T-helper 2 cell treated with Interferon-gamma antibody and Interleukin-4, amounts not matched to agents 100 ng/mL and 5 ng/mL, for 36 hours (primary cell): Measurements from ENCODE around the gene CCDC88B. TPM values are rescaled to one million over a fixed set of nuclear protein-coding genes. Genes with fewer than 3 reads are reported as not detected.

Experiments
- intact Hi-C: fragments of 100-400 bp; cut with micrococcal nuclease; formaldehyde crosslinking; loops from one replicate; pipeline ENCODE4 v1.15.1; 2023
- total RNA-seq: library from RNA; stranded (reverse); gene quantifications from 2 replicates; pipeline ENCODE4 v1.2.3, GENCODE V29; 2022

The CCDC88B gene
- total RNA-seq, 1 donor from 2014 or later = 132 TPM

GRCh38 chr11:64341851-64342791, 2.1 kb downstream of the CCDC88B start:
- intact Hi-C loops = loop anchor here (1.0 kb wide), 3 partner anchors 17 to 37 kb away; partner anchors contain the start of genes ESRRA, RPS6KA4 and TRMT112

- intact Hi-C loops = loop anchor here (1.0 kb wide), 3 partner anchors 16 to 38 kb away; partner anchors contain the start of genes ESRRA, RPS6KA4 and TRMT112
These were observed 3.1 kb downstream of the CCDC88B start for GRCh38 chr11:64342869-64343745.

DNA sequence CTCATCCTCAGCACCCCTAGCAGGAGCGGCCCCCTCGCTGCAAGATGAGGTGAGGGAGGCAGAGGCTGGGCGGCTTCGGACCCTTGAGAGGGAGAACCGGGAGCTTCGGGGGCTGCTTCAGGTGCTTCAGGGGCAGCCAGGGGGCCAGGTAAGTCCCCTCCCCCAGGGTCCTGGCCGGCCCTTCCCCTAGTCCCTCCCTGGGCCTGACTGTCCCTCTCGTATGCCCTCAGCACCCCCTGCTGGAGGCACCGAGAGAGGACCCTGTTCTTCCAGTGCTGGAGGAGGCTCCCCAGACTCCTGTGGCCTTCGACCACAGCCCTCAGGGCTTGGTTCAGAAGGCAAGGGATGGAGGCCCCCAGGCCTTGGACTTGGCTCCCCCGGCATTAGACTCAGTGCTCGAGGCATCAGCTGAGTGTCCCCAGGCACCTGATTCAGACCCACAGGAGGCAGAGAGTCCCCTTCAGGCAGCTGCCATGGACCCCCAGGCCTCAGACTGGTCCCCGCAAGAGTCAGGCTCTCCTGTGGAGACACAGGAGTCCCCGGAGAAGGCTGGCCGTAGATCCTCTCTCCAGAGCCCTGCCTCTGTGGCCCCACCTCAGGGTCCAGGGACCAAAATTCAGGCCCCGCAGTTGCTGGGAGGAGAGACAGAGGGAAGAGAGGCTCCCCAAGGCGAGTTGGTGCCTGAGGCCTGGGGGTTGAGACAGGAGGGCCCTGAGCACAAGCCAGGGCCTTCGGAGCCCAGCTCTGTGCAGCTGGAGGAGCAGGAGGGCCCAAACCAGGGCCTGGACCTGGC, 4.0 kb downstream of the CCDC88B start:
- intact Hi-C loops = no loop called here

GRCh38 chr11:64344787-64345186, 4.8 kb downstream of the CCDC88B start:
- intact Hi-C loops = no loop called here

- intact Hi-C loops = no loop called here
These were observed 7.3 kb downstream of the CCDC88B start for GRCh38 chr11:64347193-64347867.

- intact Hi-C loops = no loop called here
These were observed 8.5 kb downstream of the CCDC88B start for GRCh38 chr11:64348383-64349024.

DNA sequence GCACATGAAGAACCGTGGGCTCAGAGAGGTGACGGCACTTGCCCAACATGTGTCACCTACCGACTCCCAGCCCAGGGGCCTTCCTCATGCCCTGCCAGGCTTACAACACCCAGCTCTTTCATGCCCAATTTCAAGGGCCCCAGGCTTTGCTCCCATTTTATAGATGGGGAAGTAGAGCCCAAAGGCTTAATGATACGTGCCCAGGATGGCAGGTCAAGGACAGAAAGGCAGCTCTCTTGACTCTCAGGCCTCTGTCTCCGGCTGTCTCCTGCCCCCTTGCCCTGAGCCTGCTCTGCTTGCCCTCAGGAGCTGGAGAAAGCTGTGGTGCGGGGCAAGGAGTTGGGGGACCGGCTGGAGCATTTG, 9.0 kb downstream of the CCDC88B start:
- intact Hi-C loops = no loop called here

DNA sequence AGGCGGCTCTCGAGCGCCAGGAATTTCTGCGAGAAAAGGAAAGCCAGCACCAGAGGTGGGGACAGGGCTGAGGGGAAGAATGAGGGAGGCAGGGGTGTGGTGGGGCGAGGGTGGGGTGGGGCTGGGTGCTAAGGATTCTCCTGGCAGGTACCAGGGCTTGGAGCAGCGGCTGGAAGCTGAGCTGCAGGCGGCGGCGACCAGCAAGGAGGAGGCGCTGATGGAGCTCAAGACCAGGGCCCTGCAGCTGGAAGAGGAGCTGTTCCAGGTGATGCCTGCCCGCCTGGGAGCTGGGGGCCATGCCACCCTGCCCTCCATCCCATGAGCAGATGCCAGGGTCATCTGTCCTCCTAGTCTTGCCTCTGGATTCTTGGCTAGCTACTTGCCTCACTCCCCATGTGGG, 9.4 kb downstream of the CCDC88B start:
- intact Hi-C loops = no loop called here

- intact Hi-C loops = no loop called here
These were observed 11.2 kb downstream of the CCDC88B start for GRCh38 chr11:64351136-64351631.

DNA sequence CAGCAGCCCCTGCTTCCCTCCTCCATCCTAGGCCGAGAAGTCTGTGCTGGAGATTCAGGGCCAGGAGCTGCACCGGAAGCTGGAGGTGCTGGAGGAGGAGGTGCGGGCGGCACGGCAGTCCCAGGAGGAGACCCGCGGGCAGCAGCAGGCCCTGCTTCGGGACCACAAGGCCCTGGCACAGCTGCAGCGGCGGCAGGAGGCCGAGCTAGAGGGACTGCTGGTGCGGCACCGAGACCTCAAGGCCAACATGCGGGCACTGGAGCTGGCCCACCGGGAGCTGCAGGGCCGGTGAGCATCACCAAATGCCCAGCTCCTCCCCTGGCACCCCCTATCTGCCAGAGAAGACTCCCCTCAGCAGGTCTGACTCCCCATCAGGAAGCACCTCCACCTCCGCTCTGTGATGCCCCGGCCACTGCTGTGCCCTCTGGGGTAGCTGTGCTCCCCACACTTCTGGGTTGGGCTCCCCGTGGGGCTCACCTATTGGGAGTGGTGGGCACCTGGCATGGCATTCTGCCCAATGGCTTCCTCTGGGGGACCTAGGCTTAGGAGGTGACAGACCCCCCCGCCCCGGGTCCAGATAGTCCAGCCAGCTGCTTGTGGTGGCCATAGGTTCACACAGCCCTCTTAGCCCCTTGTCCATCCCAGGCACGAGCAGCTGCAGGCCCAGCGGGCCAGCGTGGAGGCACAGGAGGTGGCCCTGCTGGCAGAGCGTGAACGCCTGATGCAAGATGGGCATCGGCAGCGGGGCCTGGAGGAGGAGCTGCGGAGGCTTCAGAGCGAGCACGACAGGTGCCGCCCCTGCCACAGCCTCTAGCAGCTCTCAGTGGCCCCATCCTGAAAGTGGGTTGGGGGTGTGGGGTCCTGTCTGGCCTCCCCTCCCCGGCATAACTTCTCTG, 12.3 kb downstream of the CCDC88B start:
- intact Hi-C loops = no loop called here

DNA sequence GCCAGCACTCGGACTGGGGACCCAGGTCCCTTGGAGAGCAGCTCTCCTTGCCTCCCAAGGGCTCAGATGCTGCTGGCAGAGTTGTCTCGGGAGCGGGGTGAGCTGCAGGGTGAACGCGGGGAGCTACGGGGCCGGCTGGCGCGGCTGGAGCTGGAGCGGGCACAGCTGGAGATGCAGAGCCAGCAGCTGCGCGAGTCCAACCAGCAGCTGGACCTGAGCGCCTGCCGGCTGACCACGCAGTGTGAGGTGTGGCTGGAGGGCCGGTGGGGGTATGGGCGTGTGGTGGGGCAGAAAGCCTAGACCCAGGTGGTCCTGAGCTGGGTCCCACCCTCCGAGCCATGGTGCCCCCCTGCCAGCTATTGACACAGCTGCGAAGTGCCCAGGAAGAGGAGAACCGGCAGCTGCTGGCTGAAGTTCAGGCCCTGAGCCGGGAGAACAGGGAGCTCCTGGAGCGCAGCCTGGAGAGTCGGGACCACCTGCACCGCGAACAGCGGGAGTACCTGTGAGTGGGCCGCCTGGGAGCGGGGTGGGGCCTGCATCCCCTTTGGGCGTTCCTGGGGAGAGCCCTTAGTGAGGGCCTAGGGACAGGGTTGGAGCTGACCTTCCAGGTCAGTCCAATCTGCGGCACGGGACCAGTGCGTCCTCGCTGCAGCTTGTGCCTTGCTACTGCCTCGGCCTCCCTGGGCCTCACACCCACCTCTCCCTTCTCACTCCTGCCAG, 13.2 kb downstream of the CCDC88B start:
- intact Hi-C loops = no loop called here

DNA sequence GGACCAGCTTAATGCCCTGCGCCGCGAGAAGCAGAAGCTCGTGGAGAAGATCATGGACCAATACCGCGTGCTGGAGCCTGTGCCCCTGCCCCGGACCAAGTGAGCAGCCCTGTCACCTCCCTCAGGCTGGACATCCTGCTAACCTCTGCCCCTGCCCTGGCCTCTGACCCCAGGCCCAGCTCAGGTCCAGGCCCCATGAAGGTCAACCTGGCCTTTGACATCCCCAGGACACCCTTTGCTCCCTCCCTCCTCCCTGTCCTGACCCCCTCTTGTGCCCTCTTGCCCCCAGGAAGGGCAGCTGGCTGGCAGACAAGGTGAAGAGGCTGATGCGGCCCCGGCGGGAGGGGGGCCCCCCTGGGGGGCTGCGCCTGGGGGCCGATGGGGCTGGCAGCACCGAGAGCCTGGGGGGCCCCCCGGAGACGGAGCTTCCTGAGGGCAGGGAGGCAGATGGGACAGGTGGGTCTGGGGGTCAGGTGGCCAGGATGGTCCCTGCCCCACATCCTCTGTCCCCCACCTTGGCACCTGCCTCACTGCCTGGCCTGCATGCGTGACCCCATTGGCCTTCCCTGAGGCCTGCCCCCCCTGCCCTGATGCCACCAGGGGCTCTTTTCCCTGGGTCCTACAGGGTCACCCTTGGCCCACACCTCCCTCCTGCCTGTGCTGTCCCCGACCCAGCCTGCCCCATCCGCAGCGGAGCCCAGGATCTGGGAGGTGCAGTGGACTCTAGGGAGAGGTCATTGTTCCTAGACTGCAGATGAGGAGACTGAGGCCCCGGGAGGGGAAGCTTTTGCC, 13.9 kb downstream of the CCDC88B start:
- intact Hi-C loops = no loop called here

- intact Hi-C loops = no loop called here
These were observed 15.3 kb downstream of the CCDC88B start for GRCh38 chr11:64355078-64355940.

GRCh38 chr11:64356498-64357411, 16.8 kb downstream of the CCDC88B start:
- intact Hi-C loops = no loop called here

DNA sequence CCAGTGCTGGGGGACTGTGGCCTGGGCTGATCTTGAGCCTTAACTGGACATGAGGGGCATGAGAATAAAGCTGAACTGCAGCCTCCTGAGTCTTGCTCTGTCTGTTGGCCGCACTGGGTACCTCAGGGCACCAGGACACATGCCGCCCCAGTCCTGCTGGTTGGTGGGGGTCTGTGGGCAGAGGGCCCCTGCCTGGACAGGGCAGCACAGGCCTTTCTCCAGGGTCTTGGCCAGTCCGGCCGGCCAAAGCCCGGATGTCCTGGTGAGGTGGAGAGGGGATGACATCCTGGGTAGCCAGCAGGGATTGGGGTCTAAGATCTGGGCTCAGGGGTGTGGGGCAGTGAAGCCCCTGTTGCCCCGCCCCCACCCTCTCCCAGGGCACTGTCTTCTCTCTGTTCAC, 17.4 kb downstream of the CCDC88B start:
- intact Hi-C loops = no loop called here
